ENCODE results near the gene PPP1R13L. TPM values are rescaled to one million over a fixed set of nuclear protein-coding genes. Genes with fewer than 3 reads are reported as not detected.
"Not testable (repeated sequence)": the region's sequence is repeated elsewhere in the genome, so short reads cannot be mapped to it uniquely, and the experiment has no call there.

The PPP1R13L gene
- total RNA-seq, 1 experiment from 2014 or later: 5.3 TPM

DNA sequence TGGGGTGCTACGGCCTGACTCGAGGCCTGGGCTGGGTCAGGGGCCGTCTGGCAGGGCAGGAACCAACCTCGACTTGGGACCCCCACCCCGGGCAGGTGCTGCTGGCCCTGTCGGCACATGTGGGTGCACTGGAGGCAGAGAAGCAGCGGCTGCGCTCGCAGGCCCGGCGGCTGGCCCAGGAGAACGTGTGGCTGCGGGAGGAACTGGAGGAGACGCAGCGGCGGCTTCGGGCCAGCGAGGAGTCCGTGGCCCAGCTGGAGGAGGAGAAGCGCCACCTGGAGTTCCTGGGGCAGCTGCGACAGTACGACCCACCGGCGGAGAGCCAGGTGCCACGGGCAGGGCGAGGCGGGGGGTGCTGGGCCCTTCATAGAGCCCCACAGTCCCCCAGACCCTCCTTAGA lies 58.4 kb downstream of the PPP1R13L start:
- DNase-seq (ENCODE audit: low read depth): no peak

DNA sequence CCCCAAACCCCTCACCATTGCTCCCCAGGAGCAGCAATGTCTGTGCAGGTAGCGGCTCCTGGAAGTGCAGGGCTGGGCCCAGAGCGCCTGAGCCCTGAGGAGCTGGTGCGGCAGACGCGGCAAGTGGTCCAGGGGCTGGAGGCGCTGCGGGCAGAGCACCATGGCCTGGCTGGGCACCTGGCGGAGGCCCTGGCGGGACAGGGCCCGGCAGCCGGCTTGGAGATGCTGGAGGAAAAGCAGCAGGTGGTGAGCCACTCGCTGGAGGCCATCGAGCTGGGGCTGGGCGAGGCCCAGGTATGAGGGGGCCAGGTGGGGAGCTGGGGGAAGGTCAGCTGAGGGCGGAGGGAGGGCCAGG lies 59.4 kb downstream of the PPP1R13L start:
- DNase-seq (ENCODE audit: low read depth): no peak

DNA sequence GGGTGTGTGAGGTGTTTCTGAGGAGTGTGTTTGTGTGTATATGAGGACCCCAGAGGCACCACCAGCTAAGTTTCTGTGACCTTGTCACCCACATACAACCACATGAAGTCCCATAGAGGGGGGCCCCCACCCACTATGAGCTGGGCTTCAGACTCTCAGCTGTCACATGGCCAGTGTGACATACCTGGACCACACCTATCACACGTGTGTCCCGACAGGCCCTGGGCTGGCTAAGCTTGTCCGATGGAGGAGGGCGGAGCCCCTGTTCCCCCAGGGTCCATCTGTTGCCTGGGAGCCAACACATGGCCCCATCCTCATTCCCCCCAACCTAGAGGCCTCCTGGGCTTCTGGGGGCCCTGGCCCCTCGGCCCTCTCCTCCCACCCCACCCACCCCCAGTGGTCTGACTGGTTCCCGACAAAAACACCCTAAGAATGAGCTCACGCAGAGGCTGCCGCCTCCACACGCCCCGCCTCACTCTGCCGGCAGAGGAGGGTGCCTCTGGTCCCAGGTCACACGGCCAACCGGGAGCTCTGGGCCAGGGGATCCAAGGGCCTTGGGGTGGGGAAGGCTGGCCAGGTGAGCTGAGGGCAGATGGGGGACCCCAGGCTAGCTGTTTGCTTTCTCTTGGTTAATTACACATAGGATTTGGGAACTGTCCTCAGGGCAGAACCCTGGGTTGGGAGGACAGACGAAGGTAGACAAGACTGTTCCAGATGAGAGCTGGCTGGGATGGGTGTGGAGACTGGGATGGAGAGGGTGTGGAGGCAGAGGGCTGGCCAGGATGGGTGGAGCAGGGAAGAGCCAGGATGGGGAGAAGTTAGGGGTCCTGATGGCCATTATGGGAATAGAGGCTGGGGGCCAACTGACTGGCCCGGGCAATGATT lies 60.0 kb downstream of the PPP1R13L start:
- no peak for DNase-seq (ENCODE audit: low read depth)

DNA sequence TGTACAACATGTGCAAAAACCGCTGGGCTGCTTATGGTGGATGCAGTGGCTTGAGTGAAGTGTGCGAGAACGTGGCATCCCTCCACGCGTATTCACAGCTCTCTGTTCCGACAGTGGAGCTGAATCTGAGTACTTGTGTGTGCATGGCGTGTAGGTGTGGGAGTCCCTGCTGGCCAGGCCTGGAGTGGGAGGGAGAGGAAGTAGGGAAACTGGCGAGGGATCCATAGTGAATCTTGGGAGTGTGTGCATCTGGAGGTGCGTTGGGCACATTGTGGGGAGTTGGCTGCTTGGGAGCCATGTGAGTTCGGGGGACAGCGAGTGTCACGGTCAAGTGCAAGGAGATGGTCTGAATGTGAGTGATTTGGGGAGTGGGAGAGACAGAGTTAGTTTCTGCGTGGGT lies 62.0 kb downstream of the PPP1R13L start:
- DNase-seq (ENCODE audit: low read depth): no peak

DNA sequence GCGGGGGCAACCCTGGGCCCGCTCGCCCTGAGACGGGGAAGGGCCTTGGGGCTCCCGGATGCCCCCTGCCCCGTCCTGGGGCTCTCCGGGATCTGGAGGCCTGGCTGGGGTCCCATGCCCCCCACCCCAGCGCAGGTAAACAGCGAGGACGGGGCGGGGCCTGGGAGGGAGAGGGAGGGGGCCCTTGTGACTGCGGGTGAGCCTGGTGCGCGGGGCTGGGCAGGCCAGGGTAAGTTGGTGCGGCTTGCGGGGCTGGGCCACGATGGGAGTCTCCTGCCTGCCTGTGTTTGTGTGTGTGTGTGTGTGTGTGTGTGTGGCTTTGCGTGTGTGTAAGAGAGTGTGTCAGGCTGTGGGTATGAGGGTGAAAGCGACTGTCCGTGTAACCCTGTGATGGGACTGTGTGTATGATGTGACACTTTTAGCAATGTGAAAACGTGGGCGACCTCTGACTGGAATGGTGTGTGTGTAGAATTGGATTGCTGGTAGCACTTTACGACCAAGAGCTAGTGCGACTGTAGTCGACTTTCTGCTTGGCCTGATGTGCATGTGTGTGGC lies 63.9 kb downstream of the PPP1R13L start:
- peak; percentile 18 for DNase-seq (ENCODE audit: low read depth)

DNA sequence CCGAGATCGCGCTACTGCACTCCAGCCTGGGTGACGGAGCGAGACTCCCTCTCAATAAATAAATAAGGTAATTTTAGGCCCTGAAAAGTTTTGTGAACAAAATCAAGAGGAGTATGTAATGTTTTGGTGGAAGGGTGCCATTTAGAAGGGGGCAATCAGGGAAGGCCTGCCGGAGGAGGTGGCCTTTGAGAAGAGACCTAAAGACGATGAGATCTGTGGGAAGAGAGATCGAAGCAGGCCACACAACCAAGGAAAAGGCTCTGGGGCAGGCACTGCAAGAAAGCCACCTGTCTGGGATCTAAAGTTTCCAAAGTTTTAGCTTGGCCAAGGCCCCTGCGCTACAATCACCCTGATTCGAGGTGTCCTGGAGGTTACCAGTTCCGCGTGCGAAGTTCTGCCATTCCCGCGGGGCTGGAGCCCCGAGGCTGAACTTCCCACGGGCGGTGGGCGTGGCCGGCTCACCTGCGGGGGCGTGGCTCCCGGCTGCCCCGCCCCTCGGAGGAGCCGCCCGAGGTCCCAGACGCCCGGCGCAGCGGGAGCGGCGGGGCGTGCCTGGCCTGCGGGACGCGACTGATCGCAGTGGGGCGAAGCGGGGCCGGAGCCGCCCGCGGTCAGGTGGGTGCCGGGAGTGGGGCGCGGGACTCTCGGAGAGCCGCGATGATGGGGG lies 64.5 kb downstream of the PPP1R13L start, which contains the start of gene KLC3:
KLC3 (plus strand) TSS at position 519 of the 667 bp plus-strand sequence. CDS start 4,792 bp downstream, outside the sequence.
- no peak for DNase-seq (ENCODE audit: low read depth)

DNA sequence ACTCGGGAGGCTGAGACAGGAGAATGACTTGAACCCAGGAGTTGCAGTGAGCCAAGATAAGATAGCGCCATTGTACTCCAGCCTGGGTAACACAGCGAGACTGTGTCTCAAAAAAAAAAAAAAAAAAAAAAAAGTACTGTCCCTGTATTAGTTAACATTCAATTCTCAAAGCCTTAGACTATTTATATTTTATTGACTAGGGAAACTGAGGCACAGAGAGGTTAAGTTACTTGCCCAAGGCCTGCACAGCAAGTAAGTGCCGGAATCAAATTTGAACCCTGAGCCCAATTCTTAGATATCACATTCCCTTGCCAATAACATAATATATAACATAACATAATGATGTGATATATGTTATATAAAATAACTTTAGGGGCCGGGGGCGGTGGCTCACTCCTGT lies 65.2 kb downstream of the PPP1R13L start:
- DNase-seq (ENCODE audit: low read depth): no peak

DNA sequence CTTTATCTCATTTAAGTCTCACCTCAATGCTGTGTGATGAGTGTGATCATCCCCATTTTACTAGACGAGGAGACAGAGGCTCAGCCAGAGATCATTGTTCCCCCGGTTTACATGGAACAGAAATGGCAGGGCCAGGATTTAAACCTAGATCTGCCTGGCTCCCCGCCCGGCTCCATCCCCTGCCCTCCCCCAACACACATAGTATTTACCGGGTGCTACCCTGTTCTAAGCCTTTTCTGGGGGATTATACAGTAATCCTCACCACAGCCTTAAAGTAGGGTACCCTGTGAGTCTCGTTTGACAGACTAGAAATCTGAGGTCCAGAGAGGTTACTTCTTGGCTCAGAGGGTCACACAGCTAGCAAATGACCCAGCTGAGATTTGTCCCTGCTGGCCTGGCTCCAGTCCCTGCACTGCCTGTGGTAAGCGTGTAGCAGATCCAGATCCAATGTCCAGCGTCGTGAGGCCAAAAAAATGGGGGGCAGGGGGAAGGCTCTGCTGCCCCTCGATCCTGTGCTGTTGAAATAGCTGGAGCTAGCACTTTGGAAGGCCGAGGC lies 68.1 kb downstream of the PPP1R13L start:
- DNase-seq (ENCODE audit: low read depth): no peak

DNA sequence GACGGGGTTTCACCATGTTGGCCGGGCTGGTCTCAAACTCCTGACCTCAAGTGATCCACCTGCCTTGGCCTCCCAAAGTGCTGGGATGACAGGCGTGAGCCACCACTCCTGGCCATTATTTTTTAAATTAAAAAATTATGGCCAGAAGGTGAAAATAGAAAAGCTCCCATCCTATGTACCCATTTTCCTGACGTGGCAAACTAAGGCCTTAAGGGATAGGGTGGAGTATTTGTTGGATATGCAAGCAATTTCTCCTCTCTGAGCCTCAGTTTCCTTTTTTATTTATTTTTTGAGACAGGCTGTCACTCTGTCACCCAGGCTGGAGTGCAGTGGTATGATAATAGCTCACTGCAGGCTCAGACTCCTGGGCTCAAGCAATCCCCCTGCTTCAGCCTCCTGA lies 70.0 kb downstream of the PPP1R13L start:
- DNase-seq (ENCODE audit: low read depth): not testable (repeated sequence)

DNA sequence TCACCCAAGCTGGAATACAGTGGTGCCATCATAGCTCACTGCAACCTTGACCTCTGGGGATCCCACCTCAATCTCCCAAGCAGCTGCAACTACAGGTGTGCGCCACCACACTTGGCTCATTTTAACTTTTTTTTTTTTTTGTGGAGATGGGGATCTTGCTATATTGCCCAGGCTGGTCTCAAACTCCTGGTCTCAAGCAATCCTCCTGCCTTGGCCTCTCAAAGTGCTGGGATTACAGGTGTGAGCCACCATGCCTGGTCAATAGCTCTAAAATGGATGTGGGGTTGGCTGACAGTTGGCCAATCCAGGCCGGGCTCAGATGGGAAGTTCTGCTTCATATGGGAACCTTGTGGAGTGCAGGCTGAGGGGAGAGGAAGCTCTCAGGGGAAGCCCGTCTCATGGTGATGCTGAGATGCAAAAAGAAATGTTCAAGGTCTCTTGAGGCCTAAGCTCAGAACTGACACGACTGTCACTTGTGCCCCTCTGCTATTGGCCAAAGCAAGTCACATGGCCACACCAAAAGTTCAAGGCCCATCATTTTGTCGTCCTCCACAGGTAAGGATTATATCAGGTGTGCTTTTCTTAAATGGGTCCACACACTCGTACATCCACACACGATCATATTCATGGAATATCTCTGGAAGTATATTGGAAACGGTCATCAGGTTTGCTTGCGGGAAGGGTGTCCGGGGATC lies 71.1 kb downstream of the PPP1R13L start:
- no peak for DNase-seq (ENCODE audit: low read depth)

DNA sequence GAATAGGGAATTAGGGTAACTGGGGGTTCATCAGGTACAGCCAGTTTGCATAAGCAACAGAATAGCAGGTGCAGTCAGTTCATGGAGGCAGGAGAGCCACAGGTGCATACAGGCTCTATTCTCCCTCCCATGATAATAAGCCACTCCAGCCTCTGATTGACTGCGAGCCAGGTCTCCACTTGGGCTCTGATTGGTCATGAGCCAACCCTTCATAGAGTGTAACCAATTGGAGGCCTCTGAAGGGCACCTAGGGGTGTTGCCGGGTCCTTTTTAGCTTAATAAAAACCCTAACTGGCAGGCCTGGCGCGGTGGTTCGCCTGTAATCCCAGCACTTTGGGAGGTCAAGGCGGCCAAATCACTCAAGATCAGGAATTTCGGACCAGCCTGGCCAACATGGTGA lies 73.5 kb downstream of the PPP1R13L start:
- no peak for DNase-seq (ENCODE audit: low read depth)

Other genes with a start within 250 kb of the PPP1R13L start
- gene NKPD1, start 244.1 kb downstream of the PPP1R13L start, total RNA-seq (2014; rRNA removed; shearing (Covaris generic)): 0.12 and 0.20 TPM in 2 replicates
- gene TRAPPC6A, start 226.8 kb downstream of the PPP1R13L start, total RNA-seq (2014; rRNA removed; shearing (Covaris generic)): 6.5 and 8.4 TPM in 2 replicates
- gene BLOC1S3, start 226.3 kb downstream of the PPP1R13L start, total RNA-seq (2014; rRNA removed; shearing (Covaris generic)): 4.0 and 6.4 TPM in 2 replicates
- gene EXOC3L2, start 159.7 kb downstream of the PPP1R13L start, total RNA-seq (2014; rRNA removed; shearing (Covaris generic)): not detected in 2 replicates
- 6.6 and 7.3 TPM in 2 replicates for gene MARK4, start 153.8 kb downstream of the PPP1R13L start, total RNA-seq (2014; rRNA removed; shearing (Covaris generic))
- gene CKM, start 82.2 kb downstream of the PPP1R13L start, total RNA-seq (2014; rRNA removed; shearing (Covaris generic)): 0.20 and 0.24 TPM in 2 replicates
- gene KLC3, start 64.3 kb downstream of the PPP1R13L start, total RNA-seq (2014; rRNA removed; shearing (Covaris generic)): 0.36 and 1.2 TPM in 2 replicates
- 15.7 and 17.4 TPM in 2 replicates for gene ERCC2, start 34.5 kb downstream of the PPP1R13L start, total RNA-seq (2014; rRNA removed; shearing (Covaris generic))
- 6.2 and 9.0 TPM in 2 replicates for gene POLR1G, start 1.6 kb upstream of the PPP1R13L start, total RNA-seq (2014; rRNA removed; shearing (Covaris generic))
- gene ERCC1, start 18.8 kb upstream of the PPP1R13L start, total RNA-seq (2014; rRNA removed; shearing (Covaris generic)): 138 and 144 TPM in 2 replicates
- gene FOSB, start 62.9 kb upstream of the PPP1R13L start, total RNA-seq (2014; rRNA removed; shearing (Covaris generic)): 0.96 and 1.6 TPM in 2 replicates
- 12.9 TPM in 2 replicates for gene RTN2, start 92.0 kb upstream of the PPP1R13L start, total RNA-seq (2014; rRNA removed; shearing (Covaris generic))
- gene PPM1N, start 93.4 kb upstream of the PPP1R13L start, total RNA-seq (2014; rRNA removed; shearing (Covaris generic)): 1.8 and 2.3 TPM in 2 replicates
- 53.8 and 79.1 TPM in 2 replicates for gene VASP, start 102.4 kb upstream of the PPP1R13L start, total RNA-seq (2014; rRNA removed; shearing (Covaris generic))
- gene OPA3, start 179.7 kb upstream of the PPP1R13L start, total RNA-seq (2014; rRNA removed; shearing (Covaris generic)): 5.2 and 8.4 TPM in 2 replicates
- 0.10 TPM in 1 of 2 replicates, not detected in the other for gene GPR4, start 197.1 kb upstream of the PPP1R13L start, total RNA-seq (2014; rRNA removed; shearing (Covaris generic))
- 14.4 and 20.2 TPM in 2 replicates for gene EML2, start 234.3 kb upstream of the PPP1R13L start, total RNA-seq (2014; rRNA removed; shearing (Covaris generic))